HG03103 (cell line): Measurements from ENCODE around the gene DNAJC28.
"Not testable (repeated sequence)": the region's sequence is repeated elsewhere in the genome, so short reads cannot be mapped to it uniquely, and the experiment has no call there.

Experiments
- ATAC-seq: cut with Tn5 transposase; IDR thresholded peaks from one replicate; pipeline ENCODE4 v1.9.1; 2021; ENCODE audit warnings: low read depth; ENCODE audit not compliant: unreplicated experiment

The DNAJC28 gene

GRCh38 chr21:33487996-33488395, 3.5 kb downstream of the DNAJC28 start:
- ATAC-seq = no peak

GRCh38 chr21:33481314-33481943, 10.1 kb downstream of the DNAJC28 start:
- no peak for ATAC-seq

GRCh38 chr21:33480481-33481103, 10.9 kb downstream of the DNAJC28 start:
- no peak for ATAC-seq

GRCh38 chr21:33479679-33480480, 11.6 kb downstream of the DNAJC28 start, which contains the start of gene TMEM50B:
Gene TMEM50B (minus strand): TSS chr21:33479974. CDS start chr21:33468885, 11,089 bp downstream.
- ATAC-seq = peak; percentile 83

DNA sequence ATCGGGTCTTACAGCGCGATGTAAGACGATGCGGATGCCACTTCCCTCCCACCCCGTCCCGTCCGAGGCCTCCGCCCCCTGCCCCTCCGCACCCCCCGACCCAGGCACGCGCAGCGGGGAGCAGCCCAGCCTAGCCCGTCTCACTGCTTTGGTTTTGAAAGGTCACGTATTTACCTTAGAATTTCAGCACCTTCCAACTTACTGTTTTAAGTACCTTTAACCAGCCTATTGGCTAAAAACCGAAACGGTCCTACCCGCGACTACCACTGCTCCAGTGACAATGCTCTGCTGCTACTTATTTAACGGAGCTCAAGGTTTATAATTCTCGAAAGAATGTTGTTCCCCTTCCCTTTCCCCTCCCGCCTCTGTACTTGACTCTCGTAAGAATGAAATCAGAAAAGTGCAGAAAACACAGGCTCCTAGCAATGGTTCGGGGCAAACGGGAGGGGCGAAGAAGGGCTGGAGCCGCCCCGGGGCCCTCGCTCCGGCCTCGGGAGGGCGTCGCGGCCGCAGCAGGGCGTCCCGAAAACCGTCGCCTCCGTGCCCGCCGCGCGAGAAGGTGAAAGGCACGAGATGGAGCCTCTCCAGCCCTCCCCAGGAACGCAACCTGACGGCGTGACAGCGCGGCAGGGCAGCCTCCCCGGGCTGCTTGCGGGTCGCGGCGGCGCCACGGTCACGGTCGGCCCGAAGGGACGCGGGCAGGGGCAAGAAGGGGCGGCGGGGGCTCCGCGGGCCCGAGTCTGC, 12.4 kb downstream of the DNAJC28 start:
- ATAC-seq = no peak

- ATAC-seq = no peak
Measured at GRCh38 chr21:33478182-33478581, 13.3 kb downstream of the DNAJC28 start.

GRCh38 chr21:33477066-33477465, 14.4 kb downstream of the DNAJC28 start:
- ATAC-seq = no peak

DNA sequence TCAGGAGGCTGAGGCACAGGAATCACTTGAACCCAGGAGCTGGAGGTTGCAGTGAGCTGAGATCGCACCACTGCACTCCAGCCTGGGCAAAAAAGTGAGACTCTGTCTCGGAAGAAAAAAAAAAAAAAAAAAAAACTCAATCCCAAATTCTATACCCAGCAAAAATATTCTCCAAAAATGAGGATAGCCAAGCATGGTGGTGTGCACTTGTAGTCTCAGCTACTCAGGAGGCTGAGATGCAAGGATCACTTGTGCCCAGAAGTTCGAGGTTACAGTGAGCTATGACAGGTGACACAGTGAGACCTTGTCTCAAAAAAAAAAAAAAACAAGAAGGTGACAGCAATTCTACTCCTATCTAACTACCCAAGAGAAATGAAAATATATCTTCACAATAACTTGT, 18.2 kb downstream of the DNAJC28 start:
- ATAC-seq = no peak

- ATAC-seq = no peak
Measured at GRCh38 chr21:33470701-33471100, 20.8 kb downstream of the DNAJC28 start.

DNA sequence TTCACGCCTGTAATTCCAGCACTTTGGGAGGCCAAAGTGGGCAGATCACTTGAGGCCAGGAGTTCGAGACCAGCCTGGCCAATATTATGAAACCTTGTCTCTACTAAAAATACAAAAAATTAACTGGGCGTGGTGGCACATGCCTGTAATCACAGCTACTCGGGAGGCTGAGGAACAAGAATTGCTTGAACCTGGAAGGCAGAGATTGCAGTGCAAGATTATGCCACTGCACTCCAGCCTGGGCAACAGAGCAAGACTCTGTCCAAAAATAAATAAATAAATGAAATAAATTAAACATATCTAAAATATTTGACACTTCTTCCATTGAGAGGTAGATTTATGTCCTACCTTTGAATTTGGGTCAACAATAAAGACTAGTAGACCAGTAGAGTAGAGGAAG, 22.3 kb downstream of the DNAJC28 start:
- not testable (repeated sequence) for ATAC-seq

DNA sequence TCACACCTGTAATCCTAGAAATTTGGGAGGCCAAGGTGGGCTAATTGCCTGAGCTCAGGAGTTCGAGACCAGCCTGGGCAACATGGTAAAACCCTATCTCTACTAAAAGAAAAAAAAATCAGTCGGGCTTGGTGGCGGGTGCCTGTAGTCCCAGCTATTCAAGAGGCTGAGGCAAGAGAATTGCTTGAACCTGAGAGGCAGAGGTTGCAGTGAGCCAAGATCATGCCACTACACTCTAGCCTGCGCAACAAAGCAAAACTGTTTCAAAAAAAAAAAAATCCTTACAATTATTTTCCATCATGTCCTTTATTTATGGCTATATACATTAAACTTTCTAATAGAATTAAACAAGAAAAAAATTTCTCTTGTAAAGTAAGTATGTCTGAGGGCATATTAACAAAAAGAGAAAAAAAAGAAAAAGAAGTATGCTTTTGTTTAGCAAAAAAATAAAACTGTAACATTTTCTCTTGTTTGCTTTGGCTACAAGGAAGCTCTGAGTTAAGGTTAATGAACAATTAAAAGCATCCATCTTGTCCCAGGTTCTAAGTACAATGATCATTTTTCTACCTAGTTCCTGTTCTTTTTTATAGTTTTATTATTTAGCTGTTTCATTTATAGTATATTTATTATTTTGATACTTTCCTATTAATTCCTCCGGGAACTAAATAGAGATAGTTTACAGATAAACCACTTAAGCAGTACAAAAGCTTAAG, 29.8 kb downstream of the DNAJC28 start:
- ATAC-seq = no peak

DNA sequence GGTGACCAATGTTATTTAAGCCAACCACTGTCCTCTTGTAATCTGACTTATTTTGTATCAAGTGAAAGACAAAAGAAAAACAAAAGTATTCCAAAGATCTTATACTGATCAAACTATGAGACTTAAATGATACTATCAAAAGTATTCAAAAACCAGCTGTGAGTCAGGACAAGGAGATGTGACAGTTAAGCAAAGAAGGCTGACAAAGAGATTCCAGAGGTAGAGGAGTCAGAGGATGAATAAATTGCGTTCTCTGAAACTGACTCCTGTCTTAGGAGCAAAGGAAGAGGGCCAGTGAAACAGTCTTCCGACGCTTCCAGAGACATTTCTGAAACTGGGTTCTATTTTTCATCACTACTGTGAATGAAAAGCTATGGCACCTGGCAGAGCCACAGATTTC, 32.7 kb downstream of the DNAJC28 start:
- no peak for ATAC-seq

DNA sequence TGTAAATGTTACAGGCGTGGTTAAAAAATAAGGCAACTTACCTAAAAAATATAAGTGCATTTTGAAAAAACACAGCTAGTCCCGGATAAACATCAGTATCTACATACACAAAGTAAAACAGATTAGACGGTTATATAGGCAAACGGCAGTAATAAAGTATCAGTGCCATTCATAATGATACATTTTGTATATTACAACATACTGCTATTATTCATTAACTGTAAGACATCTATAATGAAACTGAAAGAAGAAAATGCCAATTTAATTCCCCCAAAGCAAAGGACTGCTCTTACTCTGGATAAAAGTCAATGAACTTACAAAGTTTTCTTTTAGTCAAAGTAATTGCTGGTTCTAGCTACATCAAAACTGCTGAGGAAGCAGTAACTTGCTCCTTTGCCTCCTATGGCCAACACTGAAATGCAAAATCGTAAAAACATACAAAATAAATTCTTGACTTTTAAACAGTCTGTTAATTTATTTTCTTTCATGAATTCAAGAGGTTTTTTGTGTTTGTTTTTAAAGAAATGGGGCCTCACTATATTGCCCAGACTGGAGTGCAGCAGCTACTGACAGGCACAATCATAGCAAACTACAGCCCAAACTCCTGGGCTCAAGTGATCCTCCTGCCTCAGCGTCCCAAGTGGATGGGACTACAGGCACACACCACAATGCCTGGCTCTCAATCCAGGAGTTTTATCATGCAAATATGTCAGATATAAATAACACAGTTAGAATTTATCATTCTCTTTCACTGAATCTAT, 35.6 kb downstream of the DNAJC28 start:
- no peak for ATAC-seq

DNA sequence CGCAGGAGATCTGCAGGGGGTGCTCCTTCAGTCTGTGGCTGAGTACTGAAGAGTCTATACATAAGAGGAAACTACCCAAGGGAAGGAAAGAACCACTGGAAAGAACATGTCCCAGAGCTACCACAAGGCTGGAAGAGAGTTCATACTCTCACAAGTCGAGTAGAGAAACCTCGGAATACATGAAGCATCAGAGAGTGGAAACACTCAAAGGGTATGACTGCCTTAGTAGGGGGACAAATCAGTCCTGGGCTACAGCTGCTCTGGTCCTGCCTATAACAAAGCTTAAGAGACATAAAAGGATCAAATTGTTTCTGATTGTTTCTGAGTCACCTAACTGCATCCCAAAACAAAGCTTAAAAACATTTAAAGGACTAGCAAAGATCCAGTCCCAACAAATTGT, 39.2 kb downstream of the DNAJC28 start:
- no peak for ATAC-seq

GRCh38 chr21:33451634-33452071, 39.9 kb downstream of the DNAJC28 start:
- no peak for ATAC-seq

DNA sequence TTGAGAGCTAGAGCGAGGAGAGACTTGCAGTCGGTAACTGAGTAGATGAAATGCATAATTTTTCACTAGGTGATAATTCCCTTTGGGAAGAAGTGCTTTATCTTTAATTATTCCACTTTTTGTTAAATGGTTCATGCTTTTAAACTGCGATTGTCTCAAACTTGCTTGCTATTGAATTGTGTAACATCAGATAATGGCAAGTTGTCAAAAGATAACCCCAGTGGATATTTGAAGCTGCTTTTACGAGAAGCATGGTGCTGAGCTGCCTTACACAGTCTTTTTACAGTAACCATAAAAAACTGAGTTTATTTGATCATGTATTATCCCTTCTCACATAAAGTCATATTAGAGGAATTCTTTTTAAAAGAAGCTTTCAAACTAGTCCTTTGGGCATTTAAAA, 41.9 kb downstream of the DNAJC28 start:
- ATAC-seq = no peak

- ATAC-seq = not testable (repeated sequence)
Measured at GRCh38 chr21:33446620-33447019, 44.9 kb downstream of the DNAJC28 start.

- no peak for ATAC-seq
Measured at GRCh38 chr21:33444499-33444898, 47.0 kb downstream of the DNAJC28 start.

GRCh38 chr21:33443194-33443593, 48.3 kb downstream of the DNAJC28 start:
- no peak for ATAC-seq
